ENCODE data around the gene CYB5R4.

CYB5R4 gene

GRCh38 chr6:83976871-83977270 is 117.4 kb downstream of the CYB5R4 start:
- no peak for DNase-seq (ENCODE audit: low read depth in 2 of 2, low spot score in 1 of 2)

DNA sequence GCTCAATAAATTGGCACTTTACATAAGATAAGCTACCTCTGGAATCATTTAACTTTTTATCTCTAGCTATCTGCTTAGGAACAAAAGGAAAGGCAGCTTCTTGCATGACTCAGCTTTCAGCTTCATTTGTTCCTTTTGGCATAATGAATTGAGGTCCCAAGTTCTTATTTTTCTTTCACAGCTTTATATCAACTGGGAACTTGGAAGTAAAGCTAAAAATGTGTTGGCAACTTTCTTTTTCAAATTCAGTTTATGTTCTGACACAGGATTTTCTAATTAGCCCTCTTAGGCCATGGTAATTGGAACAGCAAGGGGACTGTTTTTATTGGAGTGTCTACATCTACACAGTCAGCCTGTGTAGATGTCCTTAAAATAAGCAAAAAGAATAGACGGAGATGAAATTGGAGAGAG is 118.8 kb downstream of the CYB5R4 start:
- no peak for DNase-seq (ENCODE audit: low read depth in 2 of 2, low spot score in 1 of 2)

- no peak for DNase-seq (ENCODE audit: low read depth in 2 of 2, low spot score in 1 of 2)
Measured at GRCh38 chr6:83978997-83979396, 119.5 kb downstream of the CYB5R4 start.

- no peak for DNase-seq (ENCODE audit: low read depth in 2 of 2, low spot score in 1 of 2)
Measured at GRCh38 chr6:83984411-83984810, 124.9 kb downstream of the CYB5R4 start.

- no peak for DNase-seq (ENCODE audit: low read depth in 2 of 2, low spot score in 1 of 2)
Measured at GRCh38 chr6:83985308-83985713, 125.8 kb downstream of the CYB5R4 start.

GRCh38 chr6:83985715-83986114 is 126.2 kb downstream of the CYB5R4 start:
- DNase-seq (ENCODE audit: low read depth in 2 of 2, low spot score in 1 of 2), result no peak

- no peak for DNase-seq (ENCODE audit: low read depth in 2 of 2, low spot score in 1 of 2)
Measured at GRCh38 chr6:83998021-83998584, 138.6 kb downstream of the CYB5R4 start.

GRCh38 chr6:84001119-84001518 is 141.6 kb downstream of the CYB5R4 start:
- DNase-seq (ENCODE audit: low read depth in 2 of 2, low spot score in 1 of 2), result no peak

DNA sequence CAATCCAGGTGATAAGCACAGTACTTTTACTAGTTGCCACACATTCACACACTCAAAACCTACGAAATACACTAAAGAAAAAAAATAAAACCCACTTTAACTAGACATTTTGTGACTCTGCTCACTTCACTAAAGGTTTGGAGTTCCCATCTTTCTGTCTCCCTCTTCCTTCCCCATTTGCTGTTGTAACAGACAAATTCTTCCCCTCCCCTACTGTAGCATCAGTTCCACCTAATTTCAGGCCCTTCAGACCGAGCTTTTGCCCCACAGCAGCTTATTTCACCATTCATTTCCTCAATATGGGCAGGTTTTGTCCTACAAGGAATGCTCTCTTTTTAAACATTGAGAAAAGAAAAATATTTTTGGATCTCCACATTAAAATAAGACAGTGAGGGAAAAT is 142.7 kb downstream of the CYB5R4 start:
- DNase-seq (ENCODE audit: low read depth in 2 of 2, low spot score in 1 of 2), result no peak

- no peak for DNase-seq (ENCODE audit: low read depth in 2 of 2, low spot score in 1 of 2)
Measured at GRCh38 chr6:84003131-84003530, 143.6 kb downstream of the CYB5R4 start.

DNA sequence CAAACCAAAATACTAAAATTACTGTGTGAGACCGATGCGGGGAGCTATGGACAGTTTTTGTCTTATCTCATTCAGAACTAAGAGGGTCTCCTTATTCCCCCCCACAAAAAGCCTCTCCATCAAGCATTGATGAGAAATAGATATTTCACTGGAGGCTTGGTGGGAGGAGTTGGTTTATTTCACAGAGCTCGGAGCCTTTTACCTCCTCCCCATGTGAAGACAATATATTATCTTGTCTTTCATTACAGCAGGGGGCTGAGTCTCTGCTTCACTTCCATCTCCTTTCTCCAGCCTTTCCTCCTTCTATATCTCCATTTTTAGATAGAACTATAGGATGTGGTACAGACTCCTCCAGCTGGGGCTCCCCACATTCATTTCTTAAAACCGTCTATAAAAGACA is 144.2 kb downstream of the CYB5R4 start:
- no peak for DNase-seq (ENCODE audit: low read depth in 2 of 2, low spot score in 1 of 2)

DNA sequence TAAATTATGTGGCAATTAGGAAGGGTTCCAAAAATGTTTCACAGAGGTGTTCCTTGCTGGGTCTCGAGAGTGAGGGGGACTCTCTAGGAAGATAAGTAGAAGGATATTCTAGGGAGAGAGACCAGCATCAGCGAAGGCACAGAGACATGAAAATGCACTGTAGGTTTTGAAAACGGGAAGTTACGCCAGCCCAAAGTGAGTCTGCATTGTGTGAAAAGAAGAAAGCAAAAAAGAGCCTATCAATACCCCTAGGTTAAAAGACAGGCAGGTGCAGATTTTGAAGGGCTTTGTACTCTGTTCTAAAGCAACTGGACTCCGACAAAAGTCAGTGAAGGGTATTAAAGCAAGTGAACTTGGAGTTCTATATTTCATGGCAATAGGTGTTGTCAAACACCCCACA is 148.4 kb downstream of the CYB5R4 start:
- DNase-seq (ENCODE audit: low read depth in 2 of 2, low spot score in 1 of 2), result no peak

DNA sequence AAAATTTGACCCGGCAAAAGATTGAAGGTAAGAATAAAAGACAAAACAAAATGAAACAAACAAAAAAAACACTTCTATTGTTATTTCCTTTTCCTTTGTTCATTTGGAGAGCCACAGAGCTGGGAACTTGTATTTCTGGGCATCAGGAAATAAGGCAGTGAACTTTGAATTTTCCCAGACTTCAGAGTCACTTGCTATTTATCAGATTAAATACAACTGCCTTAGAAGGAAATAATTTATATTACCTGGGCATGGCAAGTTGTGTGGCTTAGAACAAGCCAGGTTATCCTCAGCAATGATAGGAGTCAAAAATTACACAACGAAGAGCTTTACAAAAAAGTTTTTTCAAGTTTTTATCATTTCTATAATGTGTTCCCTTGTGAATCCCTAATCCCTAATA is 153.9 kb downstream of the CYB5R4 start:
- no peak for DNase-seq (ENCODE audit: low read depth in 2 of 2, low spot score in 1 of 2)

GRCh38 chr6:84013931-84014330 is 154.4 kb downstream of the CYB5R4 start:
- no peak for DNase-seq (ENCODE audit: low read depth in 2 of 2, low spot score in 1 of 2)

DNA sequence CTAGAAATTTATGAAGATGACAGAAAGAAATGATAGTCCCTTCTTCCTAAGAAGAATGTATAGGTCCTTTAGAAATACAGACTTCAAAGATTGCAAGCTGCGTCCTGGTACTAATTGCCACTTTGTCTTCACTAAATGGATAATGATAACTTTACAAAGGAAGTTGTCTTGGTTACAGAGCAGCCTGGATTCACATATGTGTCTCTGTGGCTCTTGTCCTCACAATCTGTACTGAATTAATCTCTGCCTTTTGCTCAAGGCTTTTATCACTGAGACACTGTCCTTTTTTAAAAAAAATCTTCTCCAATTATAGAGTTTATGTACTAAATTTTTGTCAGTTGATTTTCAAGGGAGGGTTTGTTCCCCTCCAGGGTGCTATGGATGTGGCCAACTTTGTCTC is 156.5 kb downstream of the CYB5R4 start:
- no peak for DNase-seq (ENCODE audit: low read depth in 2 of 2, low spot score in 1 of 2)

All from stimulated activated CD8-positive, alpha-beta memory T cell treated with anti-CD3 and anti-CD28 coated beads, Interleukin-4, amount 100 ng/mL, for 1 hour (primary cell).